Stomach (tissue), 4 donors: ENCODE results near the gene BBS5.

ENCODE experiments used
- CTCF ChIP-seq, 7 experiments: fragments of 450-650 bp in 4 of 7; fragments of 200-600 bp in 3 of 7; sonication (generic) in 3 of 7; IDR thresholded peaks; one replicate each; pipeline ENCODE4 v1.5.1; 2016 to 2019; ENCODE audit warnings: antibody characterized with exemption in 7 of 7, control low read depth in 2 of 7, mild to moderate bottlenecking in 1 of 7
- EP300 ChIP-seq: sonication (generic); formaldehyde crosslinking; IDR thresholded peaks from one replicate; pipeline ENCODE4 v1.6.1; 2017; ENCODE audit warnings: antibody characterized with exemption

GRCh38 chr2:169512525-169512924, 33.2 kb downstream of the BBS5 start:
- no peak for TF ChIP-seq EP300
- TF ChIP-seq CTCF (IDR thresholded peaks at IDR 0.05), result no peak
